ENCODE data around the gene AGMO. TPM values are rescaled to one million over a fixed set of nuclear protein-coding genes. Genes with fewer than 3 reads are reported as not detected.

Gene AGMO
- total and polyA plus RNA-seq, 2 experiments from 2014 or later = 0.42 to 0.55 TPM

- TF ChIP-seq ZNF462 (CRISPR knock-in tag; IDR thresholded peaks at IDR 0.05) = no peak
Measured at GRCh38 chr7:15288741-15289140, 273.1 kb downstream of the AGMO start (continued).

DNA sequence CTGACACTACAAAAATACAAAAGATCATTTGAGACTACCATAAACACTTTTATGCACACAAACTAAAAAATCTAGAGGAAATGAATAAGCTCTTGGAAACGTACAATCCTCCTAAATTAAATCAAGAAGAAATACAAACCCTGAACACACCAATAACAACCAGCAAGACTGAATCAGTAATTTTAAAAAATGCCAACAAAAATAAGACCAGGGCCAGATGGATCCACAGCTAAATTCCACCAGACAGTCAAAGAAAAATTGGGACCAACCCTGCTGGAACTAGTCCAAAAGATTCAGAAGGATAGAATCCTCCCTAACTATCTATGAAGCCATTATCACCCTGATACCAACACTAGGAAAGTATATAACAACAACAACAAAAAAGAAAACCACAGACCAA, 277.4 kb downstream of the AGMO start:
- H3K9me3 Mint-ChIP-seq = peaks cover 6% of the 10 kb centered on the region; the same call in 2 of the 3 replicates
- no peak overlapping the region for H3K4me2 ChIP-seq
- H3K27me3 ChIP-seq (ENCODE audit: insufficient read depth) = no peaks in the 10 kb centered on the region
- no peak for ATAC-seq
- no peaks in the 10 kb centered on the region for H4K20me1 ChIP-seq (replicated peaks; ENCODE audit: insufficient read depth)
- H3K79me2 ChIP-seq (replicated peaks; ENCODE audit: insufficient read depth) = no peaks in the 10 kb centered on the region
- no peak overlapping the region for H3K27ac Mint-ChIP-seq
- TF ChIP-seq, protein P1, sequence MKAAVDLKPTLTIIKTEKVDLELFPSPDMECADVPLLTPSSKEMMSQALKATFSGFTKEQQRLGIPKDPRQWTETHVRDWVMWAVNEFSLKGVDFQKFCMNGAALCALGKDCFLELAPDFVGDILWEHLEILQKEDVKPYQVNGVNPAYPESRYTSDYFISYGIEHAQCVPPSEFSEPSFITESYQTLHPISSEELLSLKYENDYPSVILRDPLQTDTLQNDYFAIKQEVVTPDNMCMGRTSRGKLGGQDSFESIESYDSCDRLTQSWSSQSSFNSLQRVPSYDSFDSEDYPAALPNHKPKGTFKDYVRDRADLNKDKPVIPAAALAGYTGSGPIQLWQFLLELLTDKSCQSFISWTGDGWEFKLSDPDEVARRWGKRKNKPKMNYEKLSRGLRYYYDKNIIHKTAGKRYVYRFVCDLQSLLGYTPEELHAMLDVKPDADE (IDR thresholded peaks at IDR 0.05) = no peak
- no peak for TF ChIP-seq EZH2 (IDR thresholded peaks at IDR 0.05; ENCODE audit: low read depth, unreplicated experiment)
- TF ChIP-seq CREB1 (CRISPR knock-in tag; IDR thresholded peaks at IDR 0.05; ENCODE audit: low read depth) = no peak
- no peak for TF ChIP-seq JUNB (IDR thresholded peaks at IDR 0.05; ENCODE audit: unreplicated experiment)
- no peak for TF ChIP-seq NANOG (IDR thresholded peaks at IDR 0.05; ENCODE audit: borderline replicate concordance)
- no peaks in the 10 kb centered on the region; the same call in none of the 3 replicates for H3K36me3 Mint-ChIP-seq (ENCODE audit: low read depth)
- no peak overlapping the region for H3K4me3 ChIP-seq
- H3K27me3 Mint-ChIP-seq (ENCODE audit: insufficient read depth, low read depth, poor library complexity) = peaks cover 4% of the 10 kb centered on the region
- no peak overlapping the region for H3K27ac ChIP-seq (ENCODE audit: low read depth)
- H3F3A ChIP-seq (replicated peaks; ENCODE audit: low read depth) = no peaks in the 10 kb centered on the region
- no peak overlapping the region for H2AFZ ChIP-seq
- no peaks in the 10 kb centered on the region for H3K36me3 ChIP-seq (ENCODE audit: insufficient read depth)
- DNase-seq (ENCODE audit: low spot score) = no peak
- H3K4me3 Mint-ChIP-seq = no peak overlapping the region
- 0 out of 2 replicates have a peak, but pooled peaks cover 3% of the 10 kb centered on the region for H3K9me2 ChIP-seq (ENCODE audit: insufficient read depth)
- H3K4me1 Mint-ChIP-seq = no peaks in the 10 kb centered on the region; the same call in 2 of the 3 replicates
- no peaks in the 10 kb centered on the region for H3K4me1 ChIP-seq (ENCODE audit: insufficient read depth)
